Measurements from ENCODE around the gene UBE2V1.

The UBE2V1 gene

GRCh38 chr20:50115591-50116367 lies 2.8 kb upstream of the UBE2V1 start:
- Histone ChIP-seq H3K27ac (no peak overlapping the region), H3K4me2 (peak overlapping the region; percentile 73), H2AFZ (ENCODE audit: low read depth) (peak overlapping the region; percentile 67), H3K27me3 (ENCODE audit: insufficient read depth, low read depth) (no peaks in the 10 kb centered on the region), H3K79me2 (ENCODE audit: insufficient read depth, low read depth) (peaks cover 26% of the 10 kb centered on the region), H4K20me1 (ENCODE audit: insufficient read depth) (peaks cover 8% of the 10 kb centered on the region; the same call in 1 of the 2 replicates), H3K36me3 (ENCODE audit: insufficient read depth) (no peaks in the 10 kb centered on the region), H3K4me1 (ENCODE audit: low read depth, poor library complexity, severe bottlenecking) (peaks cover 39% of the 10 kb centered on the region), H3K4me3 (IDR thresholded peaks at IDR 0.05; ENCODE audit: insufficient read depth, low read depth, low read length) (no peak overlapping the region), H3K9ac (peak overlapping the region; percentile 40; the same call in 1 of the 2 replicates)
- TF ChIP-seq, protein P1, sequence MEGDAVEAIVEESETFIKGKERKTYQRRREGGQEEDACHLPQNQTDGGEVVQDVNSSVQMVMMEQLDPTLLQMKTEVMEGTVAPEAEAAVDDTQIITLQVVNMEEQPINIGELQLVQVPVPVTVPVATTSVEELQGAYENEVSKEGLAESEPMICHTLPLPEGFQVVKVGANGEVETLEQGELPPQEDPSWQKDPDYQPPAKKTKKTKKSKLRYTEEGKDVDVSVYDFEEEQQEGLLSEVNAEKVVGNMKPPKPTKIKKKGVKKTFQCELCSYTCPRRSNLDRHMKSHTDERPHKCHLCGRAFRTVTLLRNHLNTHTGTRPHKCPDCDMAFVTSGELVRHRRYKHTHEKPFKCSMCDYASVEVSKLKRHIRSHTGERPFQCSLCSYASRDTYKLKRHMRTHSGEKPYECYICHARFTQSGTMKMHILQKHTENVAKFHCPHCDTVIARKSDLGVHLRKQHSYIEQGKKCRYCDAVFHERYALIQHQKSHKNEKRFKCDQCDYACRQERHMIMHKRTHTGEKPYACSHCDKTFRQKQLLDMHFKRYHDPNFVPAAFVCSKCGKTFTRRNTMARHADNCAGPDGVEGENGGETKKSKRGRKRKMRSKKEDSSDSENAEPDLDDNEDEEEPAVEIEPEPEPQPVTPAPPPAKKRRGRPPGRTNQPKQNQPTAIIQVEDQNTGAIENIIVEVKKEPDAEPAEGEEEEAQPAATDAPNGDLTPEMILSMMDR (conservative IDR thresholded peaks at IDR 0.05; ENCODE audit: low read depth, low read length), result no peak

- Histone ChIP-seq H3K27me3 (ENCODE audit: insufficient read depth, low read depth) (no peaks in the 10 kb centered on the region), H3K27ac (no peak overlapping the region), H2AFZ (ENCODE audit: low read depth) (peak overlapping the region; percentile 67), H3K9ac (peak overlapping the region; percentile 40; the same call in 1 of the 2 replicates), H3K36me3 (ENCODE audit: insufficient read depth) (no peaks in the 10 kb centered on the region), H3K4me3 (IDR thresholded peaks at IDR 0.05; ENCODE audit: insufficient read depth, low read depth, low read length) (no peak overlapping the region), H4K20me1 (ENCODE audit: insufficient read depth) (peaks cover 10% of the 10 kb centered on the region; the same call in 1 of the 2 replicates), H3K4me2 (peak overlapping the region; percentile 73), H3K79me2 (ENCODE audit: insufficient read depth, low read depth) (peaks cover 33% of the 10 kb centered on the region), H3K4me1 (ENCODE audit: low read depth, poor library complexity, severe bottlenecking) (peaks cover 41% of the 10 kb centered on the region)
- TF ChIP-seq, protein P1 (conservative IDR thresholded peaks at IDR 0.05; ENCODE audit: low read depth, low read length), result no peak
These were observed 2.1 kb upstream of the UBE2V1 start for GRCh38 chr20:50115041-50115512.

GRCh38 chr20:50113420-50114224 lies 672 bp upstream of the UBE2V1 start:
- H2AFZ ChIP-seq (ENCODE audit: low read depth), result peak overlapping the region; percentile 36
- H4K20me1 ChIP-seq (ENCODE audit: insufficient read depth), result peaks cover 11% of the 10 kb centered on the region; the same call in 1 of the 2 replicates
- H3K79me2 ChIP-seq (ENCODE audit: insufficient read depth, low read depth), result peaks cover 48% of the 10 kb centered on the region
- peak overlapping the region; percentile 91 for H3K9ac ChIP-seq
- peak overlapping the region; percentile 56 for H3K27ac ChIP-seq
- H3K27me3 ChIP-seq (ENCODE audit: insufficient read depth, low read depth), result no peaks in the 10 kb centered on the region
- peak overlapping the region; percentile 46 for H3K4me2 ChIP-seq
- H3K4me1 ChIP-seq (ENCODE audit: low read depth, poor library complexity, severe bottlenecking), result peaks cover 45% of the 10 kb centered on the region
- peak overlapping the region; percentile 62 for H3K4me3 ChIP-seq (IDR thresholded peaks at IDR 0.05; ENCODE audit: insufficient read depth, low read depth, low read length)
- TF ChIP-seq, protein P1 (conservative IDR thresholded peaks at IDR 0.05; ENCODE audit: low read depth, low read length), result no peak
- H3K36me3 ChIP-seq (ENCODE audit: insufficient read depth), result no peaks in the 10 kb centered on the region

GRCh38 chr20:50111829-50112495 lies 988 bp downstream of the UBE2V1 start:
- peaks cover 54% of the 10 kb centered on the region for H3K4me1 ChIP-seq (ENCODE audit: low read depth, poor library complexity, severe bottlenecking)
- no peaks in the 10 kb centered on the region for H3K36me3 ChIP-seq (ENCODE audit: insufficient read depth)
- H3K79me2 ChIP-seq (ENCODE audit: insufficient read depth, low read depth), result peaks cover 64% of the 10 kb centered on the region
- peak overlapping the region; percentile 56; the same call in 1 of the 2 replicates for H3K27ac ChIP-seq
- peak overlapping the region; percentile 91 for H3K9ac ChIP-seq
- no peak overlapping the region for H2AFZ ChIP-seq (ENCODE audit: low read depth)
- peaks cover 20% of the 10 kb centered on the region for H4K20me1 ChIP-seq (ENCODE audit: insufficient read depth)
- no peaks in the 10 kb centered on the region for H3K27me3 ChIP-seq (ENCODE audit: insufficient read depth, low read depth)
- TF ChIP-seq, protein P1 (conservative IDR thresholded peaks at IDR 0.05; ENCODE audit: low read depth, low read length), result no peak
- peak overlapping the region; percentile 46 for H3K4me2 ChIP-seq
- no peak overlapping the region for H3K4me3 ChIP-seq (IDR thresholded peaks at IDR 0.05; ENCODE audit: insufficient read depth, low read depth, low read length)
